Fibroblast of gingiva (primary cell): ENCODE data around the gene CRLF1.
A peak's percentile ranks its signal among the peaks of the same experiment; 100 is the strongest.

Source experiments
- DNase-seq: peaks from one replicate; pipeline ENCODE4 v3.0.0-alpha.2; 2011; ENCODE audit warnings: low read depth

CRLF1 gene, protein sequence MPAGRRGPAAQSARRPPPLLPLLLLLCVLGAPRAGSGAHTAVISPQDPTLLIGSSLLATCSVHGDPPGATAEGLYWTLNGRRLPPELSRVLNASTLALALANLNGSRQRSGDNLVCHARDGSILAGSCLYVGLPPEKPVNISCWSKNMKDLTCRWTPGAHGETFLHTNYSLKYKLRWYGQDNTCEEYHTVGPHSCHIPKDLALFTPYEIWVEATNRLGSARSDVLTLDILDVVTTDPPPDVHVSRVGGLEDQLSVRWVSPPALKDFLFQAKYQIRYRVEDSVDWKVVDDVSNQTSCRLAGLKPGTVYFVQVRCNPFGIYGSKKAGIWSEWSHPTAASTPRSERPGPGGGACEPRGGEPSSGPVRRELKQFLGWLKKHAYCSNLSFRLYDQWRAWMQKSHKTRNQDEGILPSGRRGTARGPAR

GRCh38 chr19:18606281-18607225 is at the start of gene CRLF1:
TSS of gene CRLF1 (minus strand) at chr19:18606799. CDS start at chr19:18606656, 143 bp downstream.
- no peak for DNase-seq

- no peak for DNase-seq
Measured at GRCh38 chr19:18655173-18655844, 48.7 kb upstream of the CRLF1 start.

DNA sequence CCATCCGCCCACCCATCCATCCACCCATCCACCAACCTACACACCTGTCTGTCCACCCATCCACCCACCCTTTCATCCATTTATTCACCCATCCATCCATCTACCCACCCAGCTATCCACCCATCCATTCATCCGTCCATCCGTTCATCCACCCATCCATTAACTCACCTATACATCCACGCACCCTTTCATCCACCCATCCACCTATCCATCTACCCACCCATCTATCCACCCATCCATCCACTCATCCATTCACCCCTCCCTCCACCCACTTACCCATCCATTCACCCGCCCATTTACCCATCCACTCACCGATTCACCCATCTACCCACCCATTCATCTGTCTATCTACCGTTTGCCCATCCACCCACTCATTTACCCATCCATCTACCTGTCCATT is 47.9 kb upstream of the CRLF1 start:
- DNase-seq, result no peak

GRCh38 chr19:18653853-18654252 is 47.3 kb upstream of the CRLF1 start:
- no peak for DNase-seq

DNA sequence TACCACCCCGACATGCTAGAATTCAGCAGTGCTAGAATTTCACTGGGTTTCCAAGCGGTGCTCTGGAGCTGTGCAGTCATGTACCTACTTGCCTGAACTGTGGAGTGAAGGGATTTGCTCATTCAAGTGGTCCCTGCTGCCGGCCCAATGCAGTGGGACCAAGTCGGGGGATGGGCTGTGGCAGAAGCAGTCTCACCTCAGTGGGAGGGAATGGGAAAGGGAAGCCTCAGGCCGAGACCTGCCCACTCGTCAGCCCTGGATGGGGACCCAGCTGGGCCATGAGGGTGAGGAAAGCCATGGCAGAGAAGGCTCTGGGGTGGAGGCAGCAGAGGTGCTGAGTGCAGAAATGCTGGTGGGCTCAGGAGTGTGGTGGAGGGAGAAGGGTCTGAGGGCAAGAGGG is 45.1 kb upstream of the CRLF1 start:
- DNase-seq, result no peak

- DNase-seq, result no peak
Measured at GRCh38 chr19:18651300-18651699, 44.7 kb upstream of the CRLF1 start.

- DNase-seq, result peak; percentile 94
Measured at GRCh38 chr19:18650468-18651041, 44.0 kb upstream of the CRLF1 start.

DNA sequence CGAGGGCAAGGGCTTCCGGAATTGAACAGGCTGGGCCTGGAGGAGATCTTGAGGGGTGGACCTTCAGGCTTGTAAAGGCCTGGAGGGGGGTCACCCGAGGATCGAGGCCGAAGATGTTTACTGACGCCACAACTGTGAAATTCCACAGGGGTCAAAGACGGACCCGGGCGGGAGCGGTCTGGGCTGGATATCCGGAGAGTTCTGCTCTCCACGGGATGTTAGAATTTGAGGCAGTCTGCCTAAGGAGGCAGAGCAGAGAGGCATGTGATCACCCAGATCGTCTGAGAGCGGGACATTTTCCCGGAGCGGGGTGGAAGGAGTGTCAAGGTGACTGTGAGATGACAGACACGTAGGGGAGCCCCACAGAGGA is 43.4 kb upstream of the CRLF1 start:
- DNase-seq, result peak; percentile 83

DNA sequence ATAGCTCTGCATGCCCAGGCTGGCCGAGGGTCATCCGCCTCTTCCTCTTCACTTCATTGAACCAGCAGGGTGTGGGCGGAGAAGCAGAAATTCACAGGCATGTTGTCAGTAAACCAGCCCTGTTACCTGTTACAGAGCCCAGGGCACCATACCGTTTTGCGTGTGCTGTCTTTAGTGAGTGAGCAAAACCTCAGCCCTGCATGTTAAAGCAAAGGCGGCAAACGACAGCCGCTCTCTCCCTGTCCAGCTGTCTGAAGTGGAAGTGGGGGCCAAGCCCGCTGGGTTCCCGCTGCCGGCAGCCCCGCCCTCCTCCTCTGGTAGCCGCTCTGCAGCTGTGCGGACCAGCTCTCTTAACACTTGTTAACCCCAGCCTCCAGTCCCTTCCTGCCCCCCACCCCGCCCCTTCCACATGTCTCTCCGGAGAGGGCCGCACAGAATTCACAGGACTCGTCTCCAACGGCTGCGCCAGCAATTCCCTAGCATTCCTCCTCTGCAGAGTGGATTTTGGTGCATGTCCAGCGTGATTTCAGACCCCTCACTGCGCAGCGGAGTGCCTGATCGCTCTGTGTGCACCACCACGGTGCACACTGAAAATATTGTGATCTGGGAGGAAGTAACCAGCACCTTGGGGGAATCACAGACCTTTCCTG is 42.9 kb upstream of the CRLF1 start:
- DNase-seq, result peak; percentile 51

DNA sequence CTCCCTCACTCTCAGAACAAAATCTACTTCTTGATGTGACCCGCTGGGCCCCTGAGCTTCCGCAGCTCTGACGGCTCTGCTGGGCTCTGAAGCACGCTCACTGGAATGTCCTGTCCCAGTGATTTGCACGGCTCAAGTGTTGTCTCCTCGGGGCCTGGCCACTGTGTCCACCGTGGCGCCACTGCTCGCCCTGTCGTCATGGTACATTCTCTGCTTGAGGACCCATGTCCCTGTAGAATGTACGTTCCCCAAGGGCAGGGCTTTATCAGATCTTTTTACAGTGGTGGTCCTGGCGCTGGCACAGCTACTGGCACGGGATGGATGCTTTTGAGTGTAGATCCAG is 42.3 kb upstream of the CRLF1 start:
- peak; percentile 43 for DNase-seq

GRCh38 chr19:18647807-18648206 is 41.2 kb upstream of the CRLF1 start:
- no peak for DNase-seq

GRCh38 chr19:18647371-18647767 is 40.8 kb upstream of the CRLF1 start:
- no peak for DNase-seq

- no peak for DNase-seq
Measured at GRCh38 chr19:18646535-18647370, 40.2 kb upstream of the CRLF1 start.

- no peak for DNase-seq
Measured at GRCh38 chr19:18645035-18645511, 38.5 kb upstream of the CRLF1 start.

DNA sequence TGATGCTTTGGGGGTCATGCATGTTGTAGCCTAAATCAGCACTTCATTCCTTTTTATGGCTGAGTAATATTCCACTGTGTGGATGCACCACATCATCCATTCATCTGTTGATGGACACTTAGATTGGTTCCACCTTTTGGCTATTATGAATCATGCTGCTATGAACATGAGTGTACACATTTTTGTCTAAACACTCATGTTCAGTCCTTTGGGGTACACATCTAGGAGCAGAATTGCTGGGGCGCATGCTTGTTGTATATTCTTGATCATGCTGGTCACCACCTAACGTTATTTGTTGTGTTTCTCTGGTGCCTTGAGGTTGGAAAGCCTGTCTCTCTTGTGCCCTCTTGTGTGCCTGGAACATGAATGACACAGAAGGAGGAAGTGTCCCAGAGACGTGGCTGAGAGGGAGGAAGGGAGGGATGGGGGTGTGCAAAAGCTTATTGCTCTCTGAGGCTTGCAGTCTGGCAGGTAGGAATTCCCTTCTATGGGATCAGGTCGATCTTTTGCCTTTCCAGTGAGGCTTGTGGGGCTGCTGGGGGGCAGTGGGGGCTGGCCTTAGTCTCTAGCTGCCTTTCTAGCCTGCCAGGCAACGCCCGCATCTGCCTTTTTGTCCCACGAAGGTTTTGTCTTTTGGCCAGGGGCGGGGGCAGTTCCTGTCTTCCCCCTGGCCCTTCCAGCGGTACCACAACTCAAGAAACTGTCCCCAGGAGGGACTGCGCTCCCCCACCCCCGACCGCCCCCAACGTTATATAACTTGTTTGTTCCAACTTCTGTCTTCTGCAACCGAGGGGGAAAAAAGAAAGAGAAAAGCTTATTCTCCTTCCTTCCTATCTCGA is 37.8 kb upstream of the CRLF1 start:
- DNase-seq, result no peak

- peak; percentile 21 for DNase-seq
Measured at GRCh38 chr19:18639706-18640243, 33.2 kb upstream of the CRLF1 start.

DNA sequence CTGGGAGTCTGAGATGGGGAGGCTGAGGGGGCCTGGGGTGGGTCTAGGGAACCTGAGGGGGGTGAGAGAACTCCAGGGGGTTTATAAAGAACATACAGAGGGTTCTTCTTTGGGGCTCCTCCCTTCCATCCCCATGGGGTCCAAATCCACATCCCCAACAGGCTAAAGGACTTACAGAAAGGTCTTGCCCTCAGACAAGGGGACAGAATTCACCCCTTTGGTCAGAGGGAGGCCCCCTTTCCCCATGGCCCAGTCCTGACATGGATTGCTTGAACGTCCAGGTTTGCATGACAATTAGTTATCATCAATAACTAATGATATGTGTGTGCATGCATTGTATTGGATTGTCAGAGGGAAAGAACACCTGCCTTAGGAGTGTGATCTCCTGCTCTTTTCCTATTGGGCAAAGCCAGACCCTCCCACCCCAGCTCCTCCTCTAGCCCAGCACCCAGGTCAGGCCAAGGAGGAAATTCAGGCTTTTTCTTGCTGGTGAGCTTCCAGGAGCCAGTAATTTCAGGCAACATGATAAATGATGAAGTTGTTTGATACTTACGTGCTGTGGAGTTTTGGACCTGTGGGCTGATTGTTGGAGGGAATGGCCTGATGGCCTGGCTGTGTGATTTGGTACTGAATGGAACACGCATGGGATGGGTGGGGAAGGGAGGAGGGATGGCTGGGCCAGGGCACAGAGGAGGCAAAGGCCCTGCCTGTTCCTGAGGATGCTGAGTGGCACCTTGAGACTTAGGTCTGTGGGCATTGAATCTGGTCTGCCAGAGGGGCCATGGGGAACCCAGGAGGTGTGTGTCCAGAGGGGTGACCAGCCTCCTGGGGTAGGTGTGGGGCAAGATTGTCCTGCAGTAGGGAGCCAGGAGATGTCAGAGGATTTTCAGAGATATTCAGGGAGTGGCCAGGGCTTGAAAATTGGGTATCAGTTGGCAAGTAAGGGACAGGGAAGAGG is 31.4 kb upstream of the CRLF1 start:
- DNase-seq, result no peak

GRCh38 chr19:18636969-18637629 is 30.5 kb upstream of the CRLF1 start, which contains the start of gene KLHL26:
TSS of gene KLHL26 (plus strand) at chr19:18637028. CDS start at chr19:18637055, 27 bp downstream.
- no peak for DNase-seq
